Activated CD8-positive, alpha-beta memory T cell treated with anti-CD3 and anti-CD28 coated beads, Interleukin-2, amount 10 ng/mL, durations not matched to agents 7 days and 5 days (primary cell): ENCODE data around the gene TSPAN18. TPM values are rescaled to one million over a fixed set of nuclear protein-coding genes. Genes with fewer than 3 reads are reported as not detected.
"Not testable (repeated sequence)": the region's sequence is repeated elsewhere in the genome, so short reads cannot be mapped to it uniquely, and the experiment has no call there.

Experiments
- ATAC-seq: fragments of 150-1000 bp; cut with Tn5 transposase; one replicate; pipeline ENCODE4 v1.10.0; 2021; ENCODE audit warnings: moderate library complexity
- CTCF ChIA-PET: fragments of 350-600 bp; sonication (Branson Sonifier 250); formaldehyde crosslinking; loops from one replicate; lab custom pipeline; 2021; ENCODE audit warnings: antibody characterized with exemption; lab: Charles Lee
- DNase-seq: peaks from one replicate; pipeline ENCODE4 v3.0.0-alpha.2; 2020
- H3K27ac Mint-ChIP-seq: one replicate; pipeline ENCODE4 v1.8.0; 2021; ENCODE audit warnings: mild to moderate bottlenecking, mixed read lengths
- H3K27me3 Mint-ChIP-seq: one replicate; pipeline ENCODE4 v1.8.0; 2021; ENCODE audit warnings: mixed read lengths
- H3K36me3 Mint-ChIP-seq: one replicate; pipeline ENCODE4 v1.8.0; 2021; ENCODE audit warnings: mild to moderate bottlenecking, mixed read lengths
- H3K4me1 Mint-ChIP-seq: one replicate; pipeline ENCODE4 v1.8.0; 2021; ENCODE audit warnings: mixed read lengths
- H3K4me3 Mint-ChIP-seq: one replicate; pipeline ENCODE4 v1.8.0; 2021; ENCODE audit warnings: mild to moderate bottlenecking, moderate library complexity, mixed read lengths
- H3K9me3 Mint-ChIP-seq: one replicate; pipeline ENCODE4 v1.8.0; 2022; ENCODE audit warnings: low read depth, mixed read lengths
- total RNA-seq, 2 experiments: library from RNA; stranded (reverse); gene quantifications; one replicate each; pipeline ENCODE4 v1.2.3, GENCODE V29; 2021

Gene TSPAN18
- total RNA-seq, 2 experiments from 2014 or later = 3.8 to 6.1 TPM

- H3K27ac Mint-ChIP-seq = no peak overlapping the region
- peaks cover 51% of the 10 kb centered on the region for H3K27me3 Mint-ChIP-seq
- no peak overlapping the region for H3K4me3 Mint-ChIP-seq
- DNase-seq (no peak), ATAC-seq (no peak)
- H3K9me3 Mint-ChIP-seq = no peaks in the 10 kb centered on the region
- peaks cover 6% of the 10 kb centered on the region for H3K4me1 Mint-ChIP-seq
- H3K36me3 Mint-ChIP-seq = no peaks in the 10 kb centered on the region
- CTCF ChIA-PET = no interaction called here
Observed at GRCh38 chr11:44868021-44868420, 141.3 kb downstream of the TSPAN18 start.

- ATAC-seq (no peak), DNase-seq (no peak)
- H3K9me3 Mint-ChIP-seq = no peaks in the 10 kb centered on the region
- H3K4me3 Mint-ChIP-seq = no peak overlapping the region
- peaks cover 47% of the 10 kb centered on the region for H3K27me3 Mint-ChIP-seq
- CTCF ChIA-PET = interaction anchor here (0.6 to 1.0 kb wide), 2 partner anchors 58 to 767 kb away, joined by 3 to 4 read pairs; no protein-coding TSS in a partner anchor
- no peaks in the 10 kb centered on the region for H3K36me3 Mint-ChIP-seq
- H3K4me1 Mint-ChIP-seq = peaks cover 5% of the 10 kb centered on the region
- no peak overlapping the region for H3K27ac Mint-ChIP-seq
Observed at GRCh38 chr11:44868455-44869421, 142.0 kb downstream of the TSPAN18 start.

GRCh38 chr11:44870181-44870580, 143.4 kb downstream of the TSPAN18 start:
- no peak for ATAC-seq
- Mint-ChIP-seq H3K36me3 (no peaks in the 10 kb centered on the region), H3K4me3 (no peak overlapping the region), H3K4me1 (peaks cover 5% of the 10 kb centered on the region), H3K27me3 (peaks cover 42% of the 10 kb centered on the region), H3K27ac (no peak overlapping the region), H3K9me3 (no peaks in the 10 kb centered on the region)
- no peak for DNase-seq
- CTCF ChIA-PET = interaction anchor here (0.9 to 1.1 kb wide), 3 partner anchors 41 to 999 kb away, joined by 3 read pairs; no protein-coding TSS in a partner anchor

- H3K27me3 Mint-ChIP-seq = peaks cover 36% of the 10 kb centered on the region
- CTCF ChIA-PET = interaction anchor here (0.9 to 1.1 kb wide), 3 partner anchors 29 to 1000 kb away, joined by 3 read pairs; no protein-coding TSS in a partner anchor
- no peak overlapping the region for H3K27ac Mint-ChIP-seq
- no peaks in the 10 kb centered on the region for H3K36me3 Mint-ChIP-seq
- H3K4me3 Mint-ChIP-seq = no peak overlapping the region
- H3K4me1 Mint-ChIP-seq = peaks cover 5% of the 10 kb centered on the region
- DNase-seq = no peak
- ATAC-seq = no peak
- no peaks in the 10 kb centered on the region for H3K9me3 Mint-ChIP-seq
Observed at GRCh38 chr11:44870615-44871176, 143.9 kb downstream of the TSPAN18 start.

- not testable (repeated sequence) for ATAC-seq, DNase-seq, H3K4me3 Mint-ChIP-seq, H3K9me3 Mint-ChIP-seq, H3K4me1 Mint-ChIP-seq, H3K36me3 Mint-ChIP-seq, H3K27ac Mint-ChIP-seq
- H3K27me3 Mint-ChIP-seq = peaks cover 28% of the 10 kb centered on the region
- CTCF ChIA-PET = interaction anchor here (1.0 kb wide), 1 partner anchor 28 kb away, joined by 3 read pairs; no protein-coding TSS in a partner anchor
Observed at GRCh38 chr11:44871682-44872081, 144.9 kb downstream of the TSPAN18 start.

GRCh38 chr11:44872556-44872955, 145.8 kb downstream of the TSPAN18 start:
- Mint-ChIP-seq H3K9me3 (no peaks in the 10 kb centered on the region), H3K27ac (no peak overlapping the region), H3K36me3 (no peaks in the 10 kb centered on the region), H3K4me3 (no peak overlapping the region), H3K4me1 (peaks cover 5% of the 10 kb centered on the region), H3K27me3 (peaks cover 25% of the 10 kb centered on the region)
- CTCF ChIA-PET = no interaction called here
- DNase-seq (no peak), ATAC-seq (no peak)

- CTCF ChIA-PET = no interaction called here
Observed at GRCh38 chr11:44873537-44873936, 146.8 kb downstream of the TSPAN18 start.

GRCh38 chr11:44874284-44874683, 147.5 kb downstream of the TSPAN18 start:
- H3K27ac Mint-ChIP-seq = no peak overlapping the region
- no peaks in the 10 kb centered on the region for H3K36me3 Mint-ChIP-seq
- no peak for DNase-seq
- H3K4me1 Mint-ChIP-seq = peaks cover 5% of the 10 kb centered on the region
- peaks cover 18% of the 10 kb centered on the region for H3K27me3 Mint-ChIP-seq
- no peak overlapping the region for H3K4me3 Mint-ChIP-seq
- H3K9me3 Mint-ChIP-seq = no peaks in the 10 kb centered on the region
- CTCF ChIA-PET = interaction anchor here (1.0 kb wide), 1 partner anchor 53 kb away, joined by 3 read pairs; no protein-coding TSS in a partner anchor
- no peak for ATAC-seq

More at GRCh38 chr11:44873537-44873936, 146.8 kb downstream of the TSPAN18 start:
- no peaks in the 10 kb centered on the region for H3K36me3 Mint-ChIP-seq
- H3K4me1 Mint-ChIP-seq = peaks cover 5% of the 10 kb centered on the region
- H3K9me3 Mint-ChIP-seq = no peaks in the 10 kb centered on the region
- H3K27ac Mint-ChIP-seq = no peak overlapping the region
- ATAC-seq (no peak), DNase-seq (no peak)
- peaks cover 19% of the 10 kb centered on the region for H3K27me3 Mint-ChIP-seq
- H3K4me3 Mint-ChIP-seq = no peak overlapping the region

- no peaks in the 10 kb centered on the region for H3K36me3 Mint-ChIP-seq
- no peak overlapping the region for H3K27ac Mint-ChIP-seq
- ATAC-seq = no peak
- CTCF ChIA-PET = interaction anchor here (0.8 to 1.3 kb wide), 3 partner anchors 20 to 99 kb away, joined by 3 to 7 read pairs (median 3); no protein-coding TSS in a partner anchor
- no peaks in the 10 kb centered on the region for H3K9me3 Mint-ChIP-seq
- peaks cover 17% of the 10 kb centered on the region for H3K27me3 Mint-ChIP-seq
- peaks cover 5% of the 10 kb centered on the region for H3K4me1 Mint-ChIP-seq
- DNase-seq = no peak
- no peak overlapping the region for H3K4me3 Mint-ChIP-seq
Observed at GRCh38 chr11:44875037-44875436, 148.3 kb downstream of the TSPAN18 start.

GRCh38 chr11:44876194-44876723, 149.5 kb downstream of the TSPAN18 start:
- Mint-ChIP-seq H3K4me3 (no peak overlapping the region), H3K27ac (no peak overlapping the region), H3K27me3 (peaks cover 9% of the 10 kb centered on the region), H3K4me1 (no peaks in the 10 kb centered on the region), H3K36me3 (no peaks in the 10 kb centered on the region), H3K9me3 (no peaks in the 10 kb centered on the region)
- no peak for DNase-seq
- CTCF ChIA-PET = interaction anchor here (1.3 kb wide), 1 partner anchor 18 kb away, joined by 7 read pairs; no protein-coding TSS in a partner anchor
- ATAC-seq = no peak

- ATAC-seq (no peak), DNase-seq (no peak)
- no peaks in the 10 kb centered on the region for H3K36me3 Mint-ChIP-seq
- H3K4me1 Mint-ChIP-seq = no peaks in the 10 kb centered on the region
- H3K27me3 Mint-ChIP-seq = peaks cover 9% of the 10 kb centered on the region
- no peak overlapping the region for H3K4me3 Mint-ChIP-seq
- CTCF ChIA-PET = no interaction called here
- H3K9me3 Mint-ChIP-seq = no peaks in the 10 kb centered on the region
- H3K27ac Mint-ChIP-seq = no peak overlapping the region
Observed at GRCh38 chr11:44876906-44877305, 150.1 kb downstream of the TSPAN18 start.

- Mint-ChIP-seq H3K27ac (no peak overlapping the region), H3K4me1 (peaks cover 4% of the 10 kb centered on the region), H3K27me3 (peaks cover 9% of the 10 kb centered on the region), H3K9me3 (no peaks in the 10 kb centered on the region), H3K36me3 (no peaks in the 10 kb centered on the region), H3K4me3 (no peak overlapping the region)
- DNase-seq (no peak), ATAC-seq (no peak)
- CTCF ChIA-PET = interaction anchor here (0.8 kb wide), 1 partner anchor 34 kb away, joined by 3 read pairs; no protein-coding TSS in a partner anchor
Observed at GRCh38 chr11:44877571-44878497, 151.1 kb downstream of the TSPAN18 start.
